Measurements from ENCODE around the gene LHX1. TPM values are rescaled to one million over a fixed set of nuclear protein-coding genes. Genes with fewer than 3 reads are reported as not detected.

The LHX1 gene
- polyA plus RNA-seq, 1 donor (not counting 4 experiments of a cell fraction or from before 2014, with no cell fraction given): 0.35 TPM

DNA sequence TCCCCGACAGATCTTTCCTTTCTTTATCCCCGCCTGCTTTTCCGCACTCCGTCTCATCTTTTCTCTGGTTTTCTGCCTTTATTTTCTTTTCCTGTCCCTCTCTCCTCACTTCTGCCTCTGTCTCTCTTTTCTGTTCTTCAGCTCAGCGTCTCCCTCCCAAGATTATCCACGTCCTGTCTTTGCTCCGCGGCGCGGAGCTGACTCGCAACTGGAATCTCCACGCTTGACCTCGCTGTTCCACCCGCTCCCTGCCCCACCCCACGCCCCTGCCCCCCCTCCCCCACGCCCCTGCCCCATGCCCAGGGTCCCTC, 4.9 kb upstream of the LHX1 start:
- Histone ChIP-seq H3K4me2 (ENCODE audit: control insufficient read depth, extremely low read depth, insufficient read depth, low read depth, low read length) (peak overlapping the region; percentile 50), H3K9ac (ENCODE audit: control insufficient read depth, extremely low read depth, insufficient read depth, low read length) (peak overlapping the region; percentile 22), H2AFZ (ENCODE audit: control insufficient read depth, low read length) (no peak overlapping the region), H3K36me3 (ENCODE audit: control insufficient read depth in 2 of 2, extremely low read depth in 1 of 2, insufficient read depth in 2 of 2, low read length in 2 of 2) (no peaks in the 10 kb centered on the region), H3K4me1 (ENCODE audit: control insufficient read depth, extremely low read depth, insufficient read depth, low read length) (peaks cover 47% of the 10 kb centered on the region), H3K9me3 (ENCODE audit: control insufficient read depth, low read depth, low read length) (no peaks in the 10 kb centered on the region), H3K79me2 (ENCODE audit: control insufficient read depth, insufficient read depth, low read length) (peaks cover 1% of the 10 kb centered on the region), H3K27me3 (ENCODE audit: control insufficient read depth, extremely low read depth, insufficient read depth, low read length) (peaks cover 83% of the 10 kb centered on the region), H3K4me3 (ENCODE audit: control insufficient read depth in 2 of 3, extremely low read depth in 1 of 3, insufficient read depth in 2 of 3, low read depth in 1 of 3, low read length in 3 of 3) (peak overlapping the region in 1 of 3 experiments; percentile 23), H3K9me1 (ENCODE audit: control insufficient read depth, extremely low read depth, insufficient read depth, low read length) (no peaks in the 10 kb centered on the region), H3K27ac (ENCODE audit: control insufficient read depth, insufficient read depth, low read length) (no peak overlapping the region), H4K20me1 (ENCODE audit: control insufficient read depth, extremely low read depth, insufficient read depth, low read length) (no peaks in the 10 kb centered on the region)
- dilution Hi-C loops (cut with MboI; ENCODE audit: extremely low pct_ligation_motif_present, low sequenced_read_pairs): no loop called here
- DNase-seq (ENCODE audit: low read depth, low spot score) (no peak), FAIRE-seq (no peak)
- TF ChIP-seq EZH2 (IDR thresholded peaks at IDR 0.05; ENCODE audit: low read length): no peak
- no peak for TF ChIP-seq CTCF (optimal IDR thresholded peaks at IDR 0.05 in 1 of 3, IDR thresholded peaks at IDR 0.05 in 1 of 3, conservative IDR thresholded peaks at IDR 0.05 in 1 of 3; ENCODE audit: extremely low read depth in 1 of 3, insufficient read depth in 2 of 3, low read length in 3 of 3)

- Histone ChIP-seq H3K4me1 (ENCODE audit: control insufficient read depth, extremely low read depth, insufficient read depth, low read length) (peaks cover 52% of the 10 kb centered on the region), H3K4me3 (ENCODE audit: control insufficient read depth in 2 of 3, extremely low read depth in 1 of 3, insufficient read depth in 2 of 3, low read depth in 1 of 3, low read length in 3 of 3) (peak overlapping the region in 1 of 3 experiments; percentile 26), H3K27ac (ENCODE audit: control insufficient read depth, insufficient read depth, low read length) (no peak overlapping the region), H3K36me3 (ENCODE audit: control insufficient read depth in 2 of 2, extremely low read depth in 1 of 2, insufficient read depth in 2 of 2, low read length in 2 of 2) (no peaks in the 10 kb centered on the region), H3K9me3 (ENCODE audit: control insufficient read depth, low read depth, low read length) (no peaks in the 10 kb centered on the region), H3K9ac (ENCODE audit: control insufficient read depth, extremely low read depth, insufficient read depth, low read length) (no peak overlapping the region), H3K79me2 (ENCODE audit: control insufficient read depth, insufficient read depth, low read length) (peaks cover 1% of the 10 kb centered on the region), H3K4me2 (ENCODE audit: control insufficient read depth, extremely low read depth, insufficient read depth, low read depth, low read length) (peak overlapping the region; percentile 67), H2AFZ (ENCODE audit: control insufficient read depth, low read length) (no peak overlapping the region), H3K9me1 (ENCODE audit: control insufficient read depth, extremely low read depth, insufficient read depth, low read length) (no peaks in the 10 kb centered on the region), H3K27me3 (ENCODE audit: control insufficient read depth, extremely low read depth, insufficient read depth, low read length) (peaks cover 88% of the 10 kb centered on the region), H4K20me1 (ENCODE audit: control insufficient read depth, extremely low read depth, insufficient read depth, low read length) (no peaks in the 10 kb centered on the region)
- no peak for DNase-seq (ENCODE audit: low read depth, low spot score)
- TF ChIP-seq CTCF (optimal IDR thresholded peaks at IDR 0.05 in 1 of 3, IDR thresholded peaks at IDR 0.05 in 1 of 3, conservative IDR thresholded peaks at IDR 0.05 in 1 of 3; ENCODE audit: extremely low read depth in 1 of 3, insufficient read depth in 2 of 3, low read length in 3 of 3): no peak
- TF ChIP-seq EZH2 (IDR thresholded peaks at IDR 0.05; ENCODE audit: low read length): peak; percentile 76
- dilution Hi-C loops (cut with MboI; ENCODE audit: extremely low pct_ligation_motif_present, low sequenced_read_pairs): no loop called here
- no peak for FAIRE-seq
These were observed 4.4 kb upstream of the LHX1 start for GRCh38 chr17:36932694-36933511.
